Measurements from ENCODE around the gene HOXA6.

The HOXA6 gene

GRCh38 chr7:27121684-27122076 lies 25.9 kb downstream of the HOXA6 start:
- no peak for DNase-seq

GRCh38 chr7:27119412-27119911 lies 28.1 kb downstream of the HOXA6 start:
- DNase-seq: no peak

- no peak for DNase-seq
Observed at GRCh38 chr7:27118580-27118979, 29.0 kb downstream of the HOXA6 start.

GRCh38 chr7:27117887-27118491 lies 29.6 kb downstream of the HOXA6 start:
- no peak for DNase-seq

- DNase-seq: no peak
Observed at GRCh38 chr7:27116962-27117886, 30.4 kb downstream of the HOXA6 start.

GRCh38 chr7:27116031-27116961 lies 31.3 kb downstream of the HOXA6 start:
- DNase-seq: no peak

GRCh38 chr7:27115221-27116026 lies 32.1 kb downstream of the HOXA6 start:
- no peak for DNase-seq

GRCh38 chr7:27114881-27115220 lies 32.7 kb downstream of the HOXA6 start:
- no peak for DNase-seq

GRCh38 chr7:27113991-27114769 lies 33.4 kb downstream of the HOXA6 start:
- DNase-seq: no peak

- no peak for DNase-seq
Observed at GRCh38 chr7:27112955-27113949, 34.3 kb downstream of the HOXA6 start.

GRCh38 chr7:27112361-27112760 lies 35.2 kb downstream of the HOXA6 start:
- no peak for DNase-seq

GRCh38 chr7:27111751-27112277 lies 35.8 kb downstream of the HOXA6 start:
- no peak for DNase-seq

- DNase-seq: no peak
Observed at GRCh38 chr7:27111042-27111750, 36.4 kb downstream of the HOXA6 start.

- DNase-seq: no peak
Observed at GRCh38 chr7:27110186-27111031, 37.2 kb downstream of the HOXA6 start.

- DNase-seq: no peak
Observed at GRCh38 chr7:27109466-27110185, 37.9 kb downstream of the HOXA6 start.

- no peak for DNase-seq
Observed at GRCh38 chr7:27108390-27109127, 39.0 kb downstream of the HOXA6 start.
